ENCODE results near the gene IGF2R.

IGF2R gene

GRCh38 chr6:160014869-160015182 is 45.9 kb downstream of the IGF2R start:
- no peak for DNase-seq (ENCODE audit: low read depth)
- TF ChIP-seq POLR2A (IDR thresholded peaks at IDR 0.05; ENCODE audit: extremely low read depth, insufficient read length) = no peak
- TF ChIP-seq CTCF (IDR thresholded peaks at IDR 0.05; ENCODE audit: low read depth, low read length) = no peak
- no peak for TF ChIP-seq MAX (IDR thresholded peaks at IDR 0.05; ENCODE audit: low read depth, low read length)
- no peak for TF ChIP-seq MYC (IDR thresholded peaks at IDR 0.05; ENCODE audit: low read depth, low read length)
- no peak overlapping the region for H3K4me3 ChIP-seq (ENCODE audit: low read depth, low read length)

GRCh38 chr6:160015778-160016684 is 47.1 kb downstream of the IGF2R start:
- DNase-seq (ENCODE audit: low read depth) = no peak
- no peak overlapping the region for H3K4me3 ChIP-seq (ENCODE audit: low read depth, low read length)
- no peak for TF ChIP-seq POLR2A (IDR thresholded peaks at IDR 0.05; ENCODE audit: extremely low read depth, insufficient read length)
- no peak for TF ChIP-seq MAX (IDR thresholded peaks at IDR 0.05; ENCODE audit: low read depth, low read length)
- no peak for TF ChIP-seq MYC (IDR thresholded peaks at IDR 0.05; ENCODE audit: low read depth, low read length)
- no peak for TF ChIP-seq CTCF (IDR thresholded peaks at IDR 0.05; ENCODE audit: low read depth, low read length)

- no peak overlapping the region for H3K4me3 ChIP-seq (ENCODE audit: low read depth, low read length)
- TF ChIP-seq POLR2A (IDR thresholded peaks at IDR 0.05; ENCODE audit: extremely low read depth, insufficient read length) = no peak
- TF ChIP-seq MYC (IDR thresholded peaks at IDR 0.05; ENCODE audit: low read depth, low read length) = no peak
- no peak for TF ChIP-seq CTCF (IDR thresholded peaks at IDR 0.05; ENCODE audit: low read depth, low read length)
- TF ChIP-seq MAX (IDR thresholded peaks at IDR 0.05; ENCODE audit: low read depth, low read length) = no peak
- DNase-seq (ENCODE audit: low read depth) = no peak
Observed at GRCh38 chr6:160022101-160022500, 53.2 kb downstream of the IGF2R start.

GRCh38 chr6:160022793-160023192 is 53.9 kb downstream of the IGF2R start:
- no peak for TF ChIP-seq MAX (IDR thresholded peaks at IDR 0.05; ENCODE audit: low read depth, low read length)
- no peak for TF ChIP-seq POLR2A (IDR thresholded peaks at IDR 0.05; ENCODE audit: extremely low read depth, insufficient read length)
- no peak for TF ChIP-seq CTCF (IDR thresholded peaks at IDR 0.05; ENCODE audit: low read depth, low read length)
- no peak for TF ChIP-seq MYC (IDR thresholded peaks at IDR 0.05; ENCODE audit: low read depth, low read length)
- DNase-seq (ENCODE audit: low read depth) = no peak
- H3K4me3 ChIP-seq (ENCODE audit: low read depth, low read length) = no peak overlapping the region

- TF ChIP-seq CTCF (IDR thresholded peaks at IDR 0.05; ENCODE audit: low read depth, low read length) = no peak
- no peak for TF ChIP-seq MYC (IDR thresholded peaks at IDR 0.05; ENCODE audit: low read depth, low read length)
- no peak for TF ChIP-seq MAX (IDR thresholded peaks at IDR 0.05; ENCODE audit: low read depth, low read length)
- TF ChIP-seq POLR2A (IDR thresholded peaks at IDR 0.05; ENCODE audit: extremely low read depth, insufficient read length) = no peak
- no peak for DNase-seq (ENCODE audit: low read depth)
- no peak overlapping the region for H3K4me3 ChIP-seq (ENCODE audit: low read depth, low read length)
Observed at GRCh38 chr6:160024152-160024551, 55.3 kb downstream of the IGF2R start.
